Activated CD4-positive, alpha-beta T cell treated with anti-CD3 and anti-CD28 coated beads, Interleukin-2, amount 50 U/mL, for 16 hours (primary cell): ENCODE results near the gene ANKZF1.

ENCODE experiments used
- DNase-seq: peaks from one replicate; pipeline ENCODE4 v3.0.0-alpha.2; 2020

Gene ANKZF1

DNA sequence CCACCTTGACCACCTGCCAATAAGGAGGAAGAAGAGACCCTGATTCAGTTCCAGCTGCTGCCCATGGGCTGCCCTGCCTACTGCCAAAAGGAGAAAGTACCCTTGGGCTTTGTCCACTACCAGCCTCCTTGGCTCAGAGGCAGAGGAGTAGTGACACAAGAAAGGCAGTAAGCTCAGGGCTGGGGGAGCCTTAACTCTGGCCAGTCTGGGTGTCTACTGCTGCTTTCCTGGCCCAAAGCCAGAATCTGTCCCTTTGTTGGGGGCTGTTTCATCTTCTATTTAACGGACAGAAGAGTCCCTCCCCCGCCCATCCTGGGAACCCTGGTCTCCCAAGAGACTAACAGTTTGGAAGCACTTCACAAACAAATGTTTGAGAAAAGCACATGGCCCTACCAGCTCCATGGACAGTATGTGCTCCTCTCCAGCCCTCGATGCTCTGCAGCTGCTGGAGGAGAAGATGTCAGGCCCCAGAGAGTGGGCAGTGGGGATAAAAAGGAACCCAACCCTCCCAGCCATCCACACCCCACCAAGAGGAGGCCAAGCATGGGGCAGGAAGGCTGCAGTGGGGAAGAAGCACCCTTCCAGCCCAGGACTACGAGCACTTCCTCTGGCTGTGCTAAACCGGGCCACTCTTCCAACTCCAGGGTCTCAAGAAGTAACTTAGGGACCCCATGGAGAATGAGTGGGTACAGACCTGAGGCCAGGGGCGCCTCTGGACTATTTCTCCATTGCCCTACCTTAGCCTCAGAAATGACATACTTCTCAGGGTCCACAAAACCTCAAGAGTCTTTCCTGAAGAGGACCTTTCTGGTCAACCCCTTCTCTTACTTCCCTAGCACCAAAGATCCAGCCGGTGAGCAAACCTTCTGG lies 1.3 kb upstream of the ANKZF1 start:
- no peak for DNase-seq

DNA sequence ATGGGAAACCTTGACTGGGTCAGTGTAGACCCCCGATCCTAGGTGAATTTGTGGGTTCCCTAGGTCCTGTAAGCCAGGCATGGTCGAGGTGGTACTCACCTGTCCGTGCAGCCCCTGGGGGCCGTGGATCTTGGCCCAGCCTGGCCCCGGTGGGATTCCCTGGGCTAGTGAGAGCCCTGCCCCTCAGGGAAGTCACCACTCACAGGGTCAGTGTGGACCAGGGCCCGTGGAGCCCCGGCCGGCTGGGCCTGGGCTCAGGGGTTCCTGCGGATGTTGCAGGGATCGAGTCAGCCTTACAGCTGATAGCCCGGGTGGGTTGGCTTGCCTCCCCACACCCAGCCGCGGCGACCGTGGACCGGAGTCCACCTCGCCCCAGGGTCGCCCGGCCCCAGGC lies 698 bp upstream of the ANKZF1 start:
- no peak for DNase-seq

DNA sequence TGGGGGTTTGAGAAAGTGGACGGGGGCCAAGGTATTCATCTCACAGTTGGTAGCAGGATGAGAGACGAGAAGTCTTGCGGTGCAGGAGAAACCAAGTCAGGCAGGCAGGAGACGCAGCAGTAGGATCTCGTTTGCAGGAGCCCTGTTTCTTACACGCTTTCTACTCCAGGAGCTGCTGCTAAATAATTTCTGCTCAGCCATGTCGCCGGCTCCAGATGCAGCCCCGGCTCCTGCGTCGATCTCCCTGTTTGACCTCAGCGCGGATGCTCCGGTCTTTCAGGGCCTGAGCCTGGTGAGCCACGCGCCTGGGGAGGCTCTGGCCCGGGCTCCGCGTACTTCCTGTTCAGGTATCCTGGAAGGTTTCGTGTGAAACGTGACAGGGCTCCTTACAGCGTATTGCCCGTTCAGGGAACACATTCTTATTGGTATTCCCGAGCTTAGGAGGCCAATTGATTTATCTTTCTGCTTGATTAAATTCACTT lies 494 bp downstream of the ANKZF1 start:
- peak; percentile 65 for DNase-seq

GRCh38 chr2:219234331-219234730 lies 4.7 kb downstream of the ANKZF1 start:
- DNase-seq, result no peak

- DNase-seq, result no peak
Measured at GRCh38 chr2:219243291-219243761, 13.7 kb downstream of the ANKZF1 start.

DNA sequence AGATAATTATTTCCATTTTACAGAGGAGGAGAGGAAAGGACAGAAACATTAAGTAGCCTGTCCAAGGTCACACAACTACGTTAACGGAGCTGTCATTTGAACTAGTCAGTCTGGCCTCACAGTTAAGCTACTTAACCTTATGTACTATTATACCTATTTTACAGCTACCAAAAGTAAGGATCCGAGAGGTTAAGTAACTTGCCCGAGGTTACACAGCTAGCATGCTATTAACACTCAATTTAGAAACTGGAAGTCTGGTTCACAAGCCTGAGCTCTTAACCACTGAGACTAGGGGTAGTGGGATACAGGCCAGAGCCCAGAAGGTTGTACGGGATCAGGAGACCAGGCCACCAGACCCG lies 15.2 kb downstream of the ANKZF1 start:
- no peak for DNase-seq

- peak; percentile 93 for DNase-seq
Measured at GRCh38 chr2:219245148-219245898, 15.7 kb downstream of the ANKZF1 start, which contains the start of the genes GLB1L and STK16. Gene GLB1L (minus strand): TSS chr2:219245444. CDS start chr2:219243573, 1,871 bp downstream. Gene STK16 (plus strand): TSS chr2:219245479. CDS start chr2:219246000, 521 bp downstream.

GRCh38 chr2:219245899-219246230 lies 16.3 kb downstream of the ANKZF1 start:
- DNase-seq, result no peak

DNA sequence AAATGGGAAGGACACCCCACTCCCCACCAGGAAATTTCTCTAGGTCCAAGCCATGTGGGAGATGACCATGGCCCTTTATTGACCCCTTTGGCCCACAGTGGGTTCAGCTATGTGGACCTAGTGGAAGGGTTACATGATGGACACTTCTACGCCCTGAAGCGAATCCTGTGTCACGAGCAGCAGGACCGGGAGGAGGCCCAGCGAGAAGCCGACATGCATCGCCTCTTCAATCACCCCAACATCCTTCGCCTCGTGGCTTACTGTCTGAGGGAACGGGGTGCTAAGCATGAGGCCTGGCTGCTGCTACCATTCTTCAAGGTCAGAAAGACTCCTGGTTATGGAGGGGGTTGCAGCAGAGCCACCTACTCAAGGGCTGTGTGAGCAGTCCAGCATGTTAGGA lies 17.0 kb downstream of the ANKZF1 start:
- DNase-seq, result no peak

DNA sequence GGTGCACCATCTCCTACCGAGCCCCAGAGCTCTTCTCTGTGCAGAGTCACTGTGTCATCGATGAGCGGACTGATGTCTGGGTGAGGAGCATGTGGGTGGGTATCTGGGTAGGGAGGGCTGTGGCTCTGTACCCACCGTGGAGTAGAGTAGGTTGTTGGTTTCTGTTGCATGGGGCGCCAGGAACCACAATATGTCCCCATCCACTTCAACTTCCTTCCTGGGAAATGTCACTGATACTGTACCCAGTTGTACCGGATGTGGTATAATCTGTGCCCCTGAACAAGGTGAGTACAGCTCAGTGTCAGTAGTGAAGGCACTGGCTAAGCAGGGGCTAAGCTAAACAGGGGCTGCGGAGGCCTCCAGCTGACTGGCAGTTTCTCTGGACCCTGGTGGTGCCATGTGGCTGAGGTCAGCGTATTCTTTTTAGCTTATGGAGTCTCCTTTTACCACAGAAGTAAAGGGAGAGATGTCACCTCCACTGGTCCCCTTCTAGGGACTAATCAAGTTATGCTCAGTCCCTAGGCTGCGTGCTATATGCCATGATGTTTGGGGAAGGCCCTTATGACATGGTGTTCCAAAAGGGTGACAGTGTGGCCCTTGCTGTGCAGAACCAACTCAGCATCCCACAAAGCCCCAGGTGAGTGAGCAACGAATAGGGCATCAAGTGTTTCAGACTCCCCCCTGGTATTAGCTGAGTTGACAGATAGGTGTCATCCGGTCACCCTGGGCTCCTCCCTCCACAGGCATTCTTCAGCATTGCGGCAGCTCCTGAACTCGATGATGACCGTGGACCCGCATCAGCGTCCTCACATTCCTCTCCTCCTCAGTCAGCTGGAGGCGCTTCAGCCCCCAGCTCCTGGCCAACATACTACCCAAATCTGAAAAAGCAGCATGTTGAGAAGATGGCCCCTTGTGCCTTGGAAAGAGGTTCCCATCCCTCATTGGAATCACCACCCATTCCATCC lies 18.4 kb downstream of the ANKZF1 start:
- peak; percentile 83 for DNase-seq

DNA sequence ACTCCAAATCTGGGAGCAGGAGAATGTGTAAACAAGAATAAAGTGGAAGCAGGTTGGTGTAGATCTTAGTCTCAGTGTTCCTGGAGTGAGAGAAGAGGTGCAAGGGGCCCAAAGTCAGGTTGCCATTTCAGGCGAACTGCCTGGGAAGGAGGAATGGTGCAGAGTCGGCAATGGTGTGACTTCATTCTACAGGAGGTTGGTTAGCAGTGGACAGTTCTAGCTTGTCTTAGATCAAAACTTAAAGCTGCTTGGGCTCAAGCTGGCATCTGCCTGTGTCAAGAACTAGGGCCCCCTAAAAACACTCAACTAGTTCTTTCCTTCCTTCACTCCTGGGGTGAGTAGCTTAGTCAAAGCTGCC lies 19.2 kb downstream of the ANKZF1 start:
- no peak for DNase-seq

GRCh38 chr2:219249203-219249980 lies 19.8 kb downstream of the ANKZF1 start:
- DNase-seq, result peak; percentile 62

- no peak for DNase-seq
Measured at GRCh38 chr2:219250049-219250781, 20.6 kb downstream of the ANKZF1 start.

DNA sequence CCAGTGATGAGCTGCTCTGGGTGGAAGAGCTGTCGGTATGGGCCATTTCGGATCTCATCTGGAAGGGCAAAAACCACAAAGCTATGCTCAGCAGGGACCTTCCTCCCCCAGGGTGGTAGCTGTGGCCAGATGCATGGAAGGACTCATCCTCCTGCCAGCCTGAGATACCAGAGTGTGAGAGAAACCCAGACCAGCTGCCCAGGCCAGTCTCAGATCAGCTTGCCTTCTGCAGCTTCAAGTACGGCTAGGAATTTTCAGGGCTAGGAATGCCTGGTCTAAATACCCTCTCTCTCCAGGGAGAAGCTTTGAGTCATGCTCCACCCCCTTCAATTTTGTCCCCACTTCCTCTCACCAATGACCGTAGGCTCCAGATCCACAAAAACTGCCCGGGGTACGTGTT lies 22.1 kb downstream of the ANKZF1 start:
- no peak for DNase-seq

DNA sequence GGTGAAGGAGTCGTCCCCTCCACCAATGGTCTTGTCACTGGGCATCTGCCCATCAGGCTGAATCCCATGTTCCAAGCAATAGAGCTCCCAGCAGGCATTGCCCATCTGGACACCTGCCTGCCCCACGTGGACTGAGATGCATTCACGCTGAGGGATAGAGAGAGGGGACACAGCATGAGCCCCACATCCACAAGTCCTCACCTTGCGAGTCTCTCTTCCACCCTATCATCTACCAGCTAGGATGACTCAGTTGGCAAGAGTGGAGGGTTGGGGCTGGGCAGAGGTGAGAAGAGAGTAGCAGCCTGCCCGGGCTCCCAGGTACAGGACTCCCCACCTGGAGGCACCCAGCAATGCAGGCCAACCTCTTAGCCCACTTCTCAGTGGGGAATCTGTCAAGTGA lies 22.5 kb downstream of the ANKZF1 start:
- DNase-seq, result peak; percentile 34

DNA sequence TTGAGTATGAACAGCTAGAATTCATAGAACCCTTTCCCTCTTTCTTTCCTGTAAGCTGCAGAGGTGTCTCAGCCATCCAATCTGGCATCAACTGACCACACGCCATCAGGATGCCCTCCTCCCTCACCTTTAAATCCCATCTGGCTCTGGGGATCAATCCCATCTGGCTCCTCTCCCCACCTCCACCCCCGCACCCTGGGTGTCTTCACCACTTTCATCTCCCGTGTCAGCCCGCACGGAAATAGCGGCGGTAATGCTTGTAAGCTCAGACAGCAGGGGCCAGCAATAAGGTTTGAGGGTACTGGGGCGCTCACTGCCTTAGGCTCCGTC lies 22.9 kb downstream of the ANKZF1 start:
- DNase-seq, result no peak

GRCh38 chr2:219252900-219253752 lies 23.5 kb downstream of the ANKZF1 start, which contains the start of gene TUBA4B:
Gene TUBA4B (plus strand): TSS chr2:219253243. CDS start chr2:219253408, 165 bp downstream.
- peak; percentile 68 for DNase-seq

- DNase-seq, result peak; percentile 91
Measured at GRCh38 chr2:219253753-219254589, 24.4 kb downstream of the ANKZF1 start, which contains the start of gene TUBA4A. Gene TUBA4A (minus strand): TSS chr2:219253918. CDS start chr2:219253858, 60 bp downstream.

- peak; percentile 64 for DNase-seq
Measured at GRCh38 chr2:219254590-219255201, 25.1 kb downstream of the ANKZF1 start.
